Bone marrow (tissue), 2 donors: ENCODE results near the gene RXFP2.

ENCODE experiments used
- DNase-seq, 2 donors: peaks; one replicate each; lab custom pipeline; 2025; lab: John Stamatoyannopoulos, UW

RXFP2 gene

DNA sequence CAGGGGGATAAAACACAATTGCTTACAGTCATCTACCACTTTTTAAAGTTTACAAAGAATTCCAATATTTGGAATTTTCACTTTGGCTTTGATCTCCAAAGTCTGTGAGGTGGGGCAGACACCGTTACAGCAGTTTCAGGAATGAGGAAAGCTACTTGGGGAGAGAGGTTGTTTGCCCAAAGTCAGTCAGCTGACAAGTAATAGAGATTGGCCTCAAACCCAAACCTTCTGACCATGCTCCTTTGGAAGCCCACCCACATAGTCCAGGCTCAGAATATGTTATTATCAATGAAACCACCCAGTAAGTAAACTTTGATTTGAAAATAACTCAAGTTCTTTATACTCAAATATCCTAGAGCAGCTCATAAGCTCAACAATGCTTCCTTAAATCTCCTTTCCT lies 29.0 kb downstream of the RXFP2 start:
- DNase-seq, result no peak

DNA sequence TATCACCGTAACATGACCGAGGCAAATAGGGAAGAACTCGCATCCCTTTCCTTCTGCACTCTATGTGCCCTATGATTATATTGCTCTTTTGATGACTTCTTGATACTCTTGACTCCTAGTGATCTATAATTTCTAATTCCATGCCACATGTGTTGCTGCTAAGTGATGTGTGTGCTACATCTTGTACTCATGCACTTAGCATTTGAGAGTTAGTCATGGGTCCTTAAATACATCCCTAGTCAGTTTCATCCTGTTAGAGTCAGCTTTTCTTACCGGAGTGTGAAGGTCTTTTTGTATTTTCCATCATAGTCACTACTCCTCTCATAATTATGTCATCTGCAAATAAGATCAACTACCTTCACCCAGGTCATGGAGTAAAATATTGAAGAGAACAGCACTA lies 30.2 kb downstream of the RXFP2 start:
- DNase-seq, result no peak

DNA sequence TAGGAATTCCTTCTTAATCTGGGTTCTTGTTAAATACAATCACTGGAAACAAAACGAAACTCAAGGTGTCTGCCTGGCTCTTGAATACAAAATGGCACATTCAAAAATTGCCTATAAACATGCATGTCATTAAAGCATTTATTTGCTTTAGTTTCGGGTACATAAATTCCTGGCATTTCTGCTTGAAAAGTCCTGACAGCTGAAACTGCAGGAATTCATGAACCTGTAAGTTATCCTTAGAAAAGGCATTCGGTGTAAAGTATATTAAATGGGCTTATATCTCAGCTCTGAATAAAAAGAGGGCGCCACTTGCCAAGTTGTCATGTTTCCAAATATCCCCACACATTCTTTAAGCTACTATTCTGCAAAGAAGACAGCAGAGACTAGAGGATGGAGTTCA lies 32.9 kb downstream of the RXFP2 start:
- no peak for DNase-seq

DNA sequence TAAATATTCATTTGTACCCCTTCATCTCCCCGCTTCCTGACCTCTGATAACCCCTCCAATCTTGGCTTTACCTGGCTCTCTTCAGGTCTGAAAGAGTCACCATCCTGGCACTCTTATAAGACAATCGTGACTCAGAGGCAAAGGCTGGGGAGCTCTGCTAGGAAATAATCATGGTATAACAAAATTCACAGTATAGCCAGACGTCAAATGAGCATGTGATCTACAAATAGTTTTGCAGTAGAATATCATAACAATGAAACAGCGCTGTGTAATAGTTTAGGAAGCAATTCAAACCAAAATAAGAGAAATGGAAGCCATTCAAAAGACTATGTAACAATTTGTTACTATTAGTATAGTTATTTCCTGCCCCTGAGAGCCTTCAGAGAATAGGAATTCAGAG lies 34.2 kb downstream of the RXFP2 start:
- DNase-seq, result no peak

DNA sequence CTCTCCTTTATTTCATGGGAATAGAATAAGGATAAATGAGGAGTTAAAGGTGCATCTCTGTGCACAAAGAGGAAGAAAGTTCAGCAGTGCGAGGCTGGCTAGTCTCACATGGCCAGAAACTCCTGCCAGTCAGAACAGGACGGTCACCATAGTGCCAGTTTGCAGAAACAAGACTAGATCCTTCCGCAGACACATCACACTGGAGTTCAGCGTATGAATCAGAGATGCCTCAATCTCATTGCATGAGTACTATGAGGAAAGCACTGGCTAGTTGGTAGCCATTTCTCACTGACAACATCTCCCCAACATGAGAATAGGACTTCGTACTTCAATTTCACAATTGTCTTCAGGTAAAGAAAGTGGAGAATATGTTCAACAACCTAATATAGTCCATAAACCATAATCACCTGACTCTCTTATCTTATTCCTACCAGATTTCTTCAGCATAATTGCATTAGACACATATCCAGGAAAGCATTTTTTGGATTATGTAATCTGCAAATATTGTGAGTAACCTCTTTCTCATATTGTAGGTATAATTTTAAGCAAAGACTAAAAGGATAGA lies 34.9 kb downstream of the RXFP2 start:
- no peak for DNase-seq

DNA sequence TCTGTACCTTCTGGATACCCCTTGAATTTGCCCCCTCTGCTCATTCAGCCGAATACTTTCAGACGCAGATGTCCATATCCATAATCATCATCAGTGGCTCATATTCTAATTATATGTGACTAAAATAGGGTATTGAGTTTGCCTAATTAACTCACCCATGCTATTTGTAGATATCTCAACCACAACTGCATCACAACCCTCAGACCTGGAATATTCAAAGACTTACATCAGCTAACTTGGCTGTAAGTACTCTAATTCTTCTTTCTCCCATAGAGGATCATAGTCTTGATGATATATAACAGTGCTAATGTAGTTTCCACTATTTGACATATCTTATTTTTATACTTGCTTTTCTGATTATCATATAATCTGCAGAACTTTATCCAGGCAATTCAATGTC lies 35.8 kb downstream of the RXFP2 start:
- DNase-seq, result no peak

DNA sequence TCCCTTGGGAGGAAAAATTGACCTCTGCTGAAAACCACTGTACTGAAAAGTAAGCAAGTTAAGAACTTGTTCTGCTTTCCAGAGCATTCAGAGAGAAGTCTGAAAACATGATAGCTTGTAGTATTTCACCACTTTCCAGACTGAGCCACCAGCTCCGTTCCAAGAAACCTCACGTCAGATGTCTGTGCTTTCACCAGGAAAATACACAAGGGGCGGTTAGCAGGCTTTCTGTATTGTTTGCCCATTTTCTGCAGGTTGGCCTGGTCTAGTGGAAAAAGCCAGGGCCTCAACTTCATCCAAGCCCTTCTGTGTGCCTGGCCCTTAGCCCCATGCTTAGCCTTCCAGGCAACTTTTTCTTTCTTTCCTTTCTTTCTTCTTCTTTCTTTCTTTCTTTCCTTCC lies 36.4 kb downstream of the RXFP2 start:
- no peak for DNase-seq

DNA sequence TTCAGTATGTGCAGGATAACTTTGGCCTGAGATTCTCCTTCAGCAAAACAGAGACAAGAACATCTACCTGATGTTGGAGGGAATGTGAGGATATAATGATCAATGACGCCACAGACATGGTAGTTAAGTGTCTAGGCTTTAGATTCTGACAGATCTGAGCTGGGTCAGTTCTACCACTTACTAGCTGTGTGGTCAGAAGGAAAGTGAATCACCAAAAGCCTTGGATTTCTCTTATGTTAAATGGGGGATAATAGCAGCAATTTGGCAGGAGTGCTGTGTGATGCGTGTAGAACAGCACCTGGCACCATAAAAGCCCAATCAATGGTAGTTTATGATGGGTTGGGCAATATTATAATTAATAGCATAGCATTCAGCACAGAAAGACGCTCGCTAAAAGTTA lies 41.7 kb downstream of the RXFP2 start:
- DNase-seq, result no peak

DNA sequence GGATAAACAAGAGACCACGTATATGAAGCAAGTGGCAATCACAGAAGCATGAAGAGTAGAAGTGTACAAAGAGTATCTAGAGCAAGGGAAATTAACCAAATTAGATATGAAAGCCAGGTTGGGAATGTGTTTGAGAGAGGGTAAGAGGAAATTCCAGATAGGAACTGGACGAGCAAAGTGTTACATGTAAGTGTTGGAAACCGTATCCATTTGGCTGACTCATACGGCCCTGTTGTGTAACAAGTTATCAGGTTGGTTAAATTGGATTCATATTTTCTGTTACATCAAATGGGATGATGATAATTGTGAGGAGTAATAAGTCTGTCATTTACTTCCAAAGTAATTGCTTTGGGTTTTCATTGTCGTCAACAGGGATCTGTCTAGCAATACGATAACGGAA lies 46.7 kb downstream of the RXFP2 start:
- no peak for DNase-seq

DNA sequence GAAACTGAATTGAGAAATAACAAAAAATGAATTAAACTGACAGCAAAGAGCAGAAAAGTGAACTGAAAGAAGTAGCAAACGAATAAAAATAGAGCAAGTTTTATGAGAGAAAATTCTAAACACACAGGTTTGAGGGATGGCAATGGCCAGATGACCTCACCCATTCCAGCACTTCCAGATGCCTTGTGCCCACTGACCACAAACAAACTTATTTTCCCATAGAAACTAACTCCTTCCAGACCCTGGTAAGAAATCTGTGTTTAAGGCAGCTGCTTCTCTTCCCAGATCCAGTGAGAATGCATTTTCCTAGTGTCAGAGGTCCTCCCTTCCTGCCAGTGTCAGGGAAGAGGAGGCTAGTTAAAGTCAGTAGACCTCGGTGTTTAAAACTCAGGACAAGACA lies 51.7 kb downstream of the RXFP2 start:
- no peak for DNase-seq

DNA sequence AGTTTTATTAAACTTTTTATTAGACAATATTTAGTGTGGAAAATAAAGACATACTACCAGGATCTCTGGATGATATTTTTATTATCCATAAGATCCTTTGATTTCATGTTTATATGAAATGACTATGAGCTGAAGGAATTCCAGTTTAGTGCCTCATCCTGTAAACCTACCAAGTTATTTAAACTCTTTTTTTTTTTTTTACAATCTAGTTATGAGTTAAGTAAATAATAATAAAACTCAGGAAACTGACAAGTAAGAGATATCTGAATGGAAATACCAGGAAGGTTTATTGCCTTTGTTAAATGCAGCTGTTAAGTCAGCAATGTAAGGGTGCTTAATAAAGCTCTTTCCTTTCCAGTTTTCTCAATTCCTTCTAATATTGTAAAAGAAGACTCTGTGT lies 53.9 kb downstream of the RXFP2 start:
- no peak for DNase-seq

DNA sequence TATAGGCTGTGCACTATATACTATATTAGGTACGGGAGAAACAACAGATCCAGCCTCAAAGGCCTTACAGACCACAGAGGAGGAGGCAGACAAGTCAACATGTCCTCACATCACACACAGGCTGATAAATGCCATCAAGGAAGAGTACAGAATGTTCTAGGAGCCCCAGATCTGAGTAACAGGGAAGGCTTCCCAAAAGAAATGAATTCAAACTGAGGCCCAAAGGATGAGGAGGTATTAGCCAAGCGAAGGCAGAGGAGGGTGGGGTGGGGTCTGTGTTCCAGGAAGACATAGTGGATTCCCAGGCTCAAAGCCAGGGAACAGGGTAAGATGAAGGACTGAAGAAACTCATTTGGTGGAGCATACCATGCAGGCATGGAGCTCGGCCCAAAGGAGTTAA lies 55.1 kb downstream of the RXFP2 start:
- no peak for DNase-seq

DNA sequence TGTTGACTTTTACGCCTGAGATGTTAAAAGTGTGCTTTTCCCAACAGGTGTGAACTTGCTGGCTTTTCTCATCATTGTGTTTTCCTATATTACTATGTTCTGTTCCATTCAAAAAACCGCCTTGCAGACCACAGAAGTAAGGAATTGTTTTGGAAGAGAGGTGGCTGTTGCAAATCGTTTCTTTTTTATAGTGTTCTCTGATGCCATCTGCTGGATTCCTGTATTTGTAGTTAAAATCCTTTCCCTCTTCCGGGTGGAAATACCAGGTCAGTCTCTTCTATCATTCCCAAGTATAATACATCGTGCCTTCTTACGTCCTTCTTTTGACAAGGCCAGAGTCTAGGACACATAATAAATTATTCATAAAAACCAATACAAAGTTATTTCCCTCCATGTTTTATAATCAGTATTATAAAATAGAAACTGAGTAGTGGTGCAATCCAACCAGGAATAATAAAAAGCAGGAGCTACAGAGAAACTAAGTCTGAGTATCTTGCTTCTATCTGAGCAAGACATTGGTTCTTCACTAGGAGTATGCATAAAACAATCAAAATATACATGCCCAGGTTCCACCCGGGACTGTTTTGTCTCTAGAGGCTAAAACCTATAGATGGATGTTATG lies 57.9 kb downstream of the RXFP2 start:
- DNase-seq, result no peak

DNA sequence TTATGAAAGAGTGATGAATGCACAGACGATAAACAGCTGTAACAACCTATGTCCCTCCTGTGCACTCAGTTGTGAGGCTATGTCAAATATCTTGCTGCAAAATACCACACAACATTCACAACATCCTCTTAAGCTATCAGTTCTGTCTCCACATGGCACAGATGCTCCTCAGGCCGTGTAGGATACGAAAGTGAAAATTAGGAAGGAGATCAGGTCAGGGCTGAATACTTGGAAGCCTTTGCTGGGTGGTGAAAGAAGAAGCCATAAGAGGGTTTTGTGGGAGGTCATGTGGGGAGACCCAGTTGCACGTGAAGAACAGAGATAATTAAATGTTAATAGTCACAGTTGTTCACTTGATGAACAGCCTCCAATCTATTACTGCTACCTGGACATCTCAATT lies 58.9 kb downstream of the RXFP2 start:
- no peak for DNase-seq

DNA sequence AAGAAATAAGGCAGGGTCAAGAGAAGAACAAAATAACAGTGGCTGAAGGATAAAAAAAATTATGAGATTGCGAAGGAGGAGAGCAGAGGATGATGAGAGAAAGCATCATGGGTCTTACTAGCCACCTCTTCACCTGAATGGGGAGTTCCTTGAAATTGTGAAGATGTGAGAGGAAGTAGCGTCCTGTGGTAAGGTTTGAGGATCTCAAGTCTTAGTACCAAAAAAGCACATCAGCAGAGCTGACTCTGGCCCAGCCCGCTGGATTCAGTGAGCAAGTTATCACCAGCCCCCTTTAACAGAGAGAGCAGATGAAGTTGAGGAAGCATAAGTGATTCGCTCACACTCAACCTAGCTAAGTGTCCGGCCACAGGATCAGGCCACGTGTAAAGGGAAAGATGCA lies 61.8 kb downstream of the RXFP2 start:
- no peak for DNase-seq

DNA sequence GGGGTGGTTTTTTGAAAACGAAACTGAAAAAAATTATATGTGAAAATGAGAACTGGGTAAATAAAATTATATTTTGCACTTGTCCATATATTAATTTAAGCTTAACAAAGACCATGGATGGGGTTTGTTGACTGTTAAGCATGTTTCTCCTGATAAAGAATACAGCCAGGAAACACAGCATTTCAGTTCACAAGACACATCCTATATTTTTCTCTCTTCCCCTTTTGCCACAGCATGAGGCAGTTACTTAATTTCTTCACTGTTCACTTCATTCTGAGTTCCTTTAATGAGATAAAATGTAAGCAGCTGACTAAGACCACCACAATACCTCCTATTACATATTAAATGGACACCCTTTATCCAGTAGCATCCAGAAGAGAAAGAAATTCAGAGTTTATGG lies 64.0 kb downstream of the RXFP2 start:
- peak in 1 of 2 donors; percentile 46 for DNase-seq

DNA sequence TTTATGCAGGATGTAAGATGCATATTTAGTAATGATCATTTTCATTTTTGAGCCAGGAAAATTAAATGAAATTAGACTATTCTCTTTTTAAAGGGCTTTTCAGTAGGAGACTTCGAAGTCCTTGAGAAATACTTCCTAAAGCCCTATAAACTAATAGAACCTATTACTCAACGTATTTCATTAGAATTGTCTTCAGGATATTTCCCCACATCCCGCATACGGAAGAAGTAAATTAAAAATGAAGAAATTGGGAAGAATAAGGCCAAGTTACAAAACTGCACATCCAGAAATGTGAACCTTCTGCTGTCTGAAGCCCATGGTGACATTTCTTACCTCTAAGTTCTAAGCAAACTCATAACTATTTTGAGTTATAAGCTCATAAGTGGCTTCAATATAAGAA lies 66.5 kb downstream of the RXFP2 start:
- no peak for DNase-seq

DNA sequence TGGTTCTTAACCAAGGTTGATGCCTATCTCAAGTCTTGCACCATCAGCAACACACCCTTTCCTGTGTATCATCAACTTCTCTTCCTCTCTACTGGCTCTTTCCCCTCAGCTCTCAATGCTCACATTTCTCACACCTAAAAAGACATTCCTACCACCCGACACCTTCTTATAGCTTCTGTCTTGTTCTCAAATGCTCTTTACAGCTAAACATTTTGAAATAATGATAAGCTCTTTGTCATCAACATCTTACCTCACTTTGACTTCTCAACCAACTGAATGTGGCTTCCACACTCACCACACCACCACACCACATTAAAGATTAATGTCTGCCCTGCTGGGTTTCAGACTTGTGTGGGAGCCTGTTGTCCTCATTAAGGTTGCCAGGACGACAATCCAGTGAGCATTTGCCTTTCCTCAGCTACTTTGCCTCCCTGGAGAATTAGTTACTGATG lies 67.8 kb downstream of the RXFP2 start:
- peak in 1 of 2 donors; percentile 40 for DNase-seq

DNA sequence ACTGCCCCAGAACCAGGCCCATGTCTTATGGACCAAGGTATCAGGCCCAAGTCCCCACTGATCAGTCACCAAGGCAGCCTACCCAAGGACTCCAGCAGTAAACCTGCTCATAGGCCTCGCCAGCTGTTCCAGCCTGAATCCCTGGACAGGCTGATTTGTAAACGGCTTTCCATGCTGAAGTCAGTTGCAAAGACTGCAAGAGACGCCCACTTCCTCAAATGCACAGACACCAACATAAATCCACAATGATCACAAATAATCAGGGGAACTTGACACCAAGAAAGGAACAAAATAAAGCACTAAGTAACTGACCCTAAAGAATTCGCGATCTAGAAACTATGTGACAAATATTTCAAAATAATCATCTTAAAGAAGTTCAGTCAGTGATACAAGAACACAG lies 75.2 kb downstream of the RXFP2 start:
- no peak for DNase-seq

DNA sequence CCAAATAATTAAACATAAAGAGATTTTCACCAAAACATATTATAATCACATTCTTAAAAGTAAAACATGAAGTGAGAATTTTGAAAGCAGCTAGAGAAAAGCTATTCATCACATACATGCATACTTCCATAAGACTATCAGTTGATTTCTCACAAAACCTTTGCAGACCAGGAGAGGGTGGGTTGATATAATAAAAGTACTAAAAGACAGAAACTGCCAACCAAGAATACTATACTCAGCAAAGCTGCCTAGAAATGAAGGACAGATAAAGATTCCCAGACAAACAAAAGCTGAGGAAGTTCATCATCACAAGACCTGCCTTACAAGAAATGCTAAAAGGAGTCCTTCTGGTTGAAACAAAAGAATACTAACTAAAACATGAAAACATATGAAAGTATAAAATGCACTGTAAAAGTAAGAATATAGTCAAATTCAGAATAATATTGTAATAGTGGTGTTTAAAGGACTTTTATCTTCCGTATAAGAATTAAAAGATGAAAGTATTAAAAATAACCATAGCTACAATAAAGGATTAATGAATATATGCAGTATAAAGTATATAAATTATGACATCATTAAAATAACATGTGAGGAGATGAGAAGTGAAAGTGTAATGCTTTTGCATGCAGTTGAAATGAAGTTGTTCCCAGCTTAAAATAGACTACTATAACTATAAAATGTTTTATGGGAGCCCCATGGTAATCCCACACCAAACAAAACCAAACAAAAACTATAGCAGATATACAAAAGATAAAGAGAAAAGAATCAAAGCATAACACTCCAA lies 76.2 kb downstream of the RXFP2 start:
- no peak for DNase-seq

DNA sequence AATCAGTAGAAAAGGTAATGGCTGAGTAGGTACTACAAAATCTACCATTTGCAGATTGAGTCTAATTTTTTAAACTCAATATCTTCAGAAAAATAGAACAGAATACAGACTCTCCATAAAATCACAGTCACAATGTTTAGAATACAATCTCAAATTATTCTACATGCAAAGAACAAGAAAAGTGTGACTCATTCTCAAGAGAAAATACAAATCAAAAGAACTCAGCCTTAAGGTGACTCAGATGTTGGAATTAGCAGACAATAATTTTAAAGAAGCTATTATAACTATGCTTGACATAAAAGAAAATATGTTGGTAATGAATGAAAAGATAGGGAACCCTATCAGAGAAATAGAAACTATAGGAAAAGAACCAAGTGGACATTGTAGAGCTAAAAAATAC lies 78.9 kb downstream of the RXFP2 start:
- DNase-seq, result no peak

DNA sequence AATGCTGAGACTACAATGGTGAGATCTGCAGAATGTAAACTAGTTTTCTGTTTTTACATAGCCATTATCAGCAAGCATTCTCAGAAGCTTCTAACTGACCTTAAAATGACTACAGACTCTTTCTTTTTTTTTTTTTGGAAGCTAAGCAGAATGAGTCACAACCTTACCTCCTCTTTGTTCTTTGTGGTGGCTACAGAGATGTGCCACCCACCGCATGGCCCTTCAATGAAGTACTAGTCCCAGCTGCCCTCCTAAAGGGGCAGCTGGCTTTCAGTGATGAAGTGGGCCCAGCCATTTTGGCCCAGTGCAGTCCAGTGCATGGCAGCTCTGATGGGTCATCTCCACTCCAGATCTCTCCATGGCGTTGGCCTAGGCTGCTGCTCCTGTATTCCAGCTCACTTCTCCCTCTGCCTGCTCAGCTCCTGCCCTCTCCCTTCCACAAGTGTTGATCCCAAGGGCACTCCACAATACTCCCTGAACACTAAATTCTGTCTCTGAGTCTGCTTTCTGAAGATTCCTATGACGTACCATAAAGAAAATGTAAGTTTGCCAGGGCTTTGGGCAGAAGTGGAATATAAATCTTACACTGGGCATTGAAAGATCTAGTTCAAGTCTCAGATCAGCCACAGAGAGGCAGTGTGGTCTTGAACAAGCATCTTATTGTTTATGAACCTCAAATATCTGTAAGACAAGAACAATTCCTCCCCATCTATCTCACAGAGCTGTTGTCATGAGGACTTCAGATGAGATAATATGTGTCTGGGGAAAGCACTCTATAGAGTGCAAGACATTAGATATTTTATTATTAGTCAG lies 85.6 kb downstream of the RXFP2 start:
- DNase-seq, result no peak

DNA sequence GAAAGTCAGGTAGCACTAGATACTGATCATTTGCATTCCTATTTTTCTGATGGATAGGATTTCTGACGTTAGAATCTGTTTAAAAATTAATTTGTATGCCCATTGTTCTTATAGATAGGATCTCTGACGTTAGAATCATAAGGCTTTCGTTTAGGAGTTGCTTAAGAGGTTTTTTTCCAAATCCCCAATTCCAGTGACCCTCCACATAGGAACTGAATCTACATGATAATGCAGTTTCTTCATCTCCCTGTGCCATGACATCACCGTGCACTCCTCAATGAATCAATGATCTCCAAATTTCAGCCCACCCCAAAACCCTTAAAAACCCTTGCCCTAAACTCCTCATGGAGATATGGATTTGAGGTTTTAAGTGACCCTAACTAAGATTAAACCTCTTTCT lies 87.2 kb downstream of the RXFP2 start:
- DNase-seq, result no peak
